RWPE2 (cell line): Measurements from ENCODE around the gene KLHL36.
A peak's percentile ranks its signal among the peaks of the same experiment; 100 is the strongest.

Source experiments
- ATAC-seq: fragments of 200-7000 bp; cut with Tn5 transposase; 3 replicates; pipeline ENCODE4 v1.9.1; 2021; ENCODE audit warnings: low read depth
- DNase-seq: peaks from one replicate; pipeline ENCODE4 v3.0.0-alpha.2; 2020; ENCODE audit warnings: low spot score
- H3K27ac ChIP-seq: fragments of 450-650 bp; 2 replicates; pipeline ENCODE4 v1.5.1; 2017; ENCODE audit warnings: mild to moderate bottlenecking; ENCODE audit not compliant: poor library complexity, severe bottlenecking
- H3K27me3 ChIP-seq: fragments of 250-450 bp; sonication (Bioruptor Pico); 2 replicates; pipeline ENCODE4 v1.5.1; 2021; ENCODE audit warnings: mild to moderate bottlenecking, moderate library complexity; ENCODE audit not compliant: insufficient read depth, poor library complexity, severe bottlenecking
- H3K36me3 ChIP-seq: fragments of 250-450 bp; sonication (Bioruptor Pico); 2 replicates; pipeline ENCODE4 v1.5.1; 2020; ENCODE audit warnings: low read depth, mild to moderate bottlenecking, moderate library complexity
- H3K4me1 ChIP-seq: fragments of 250-450 bp; sonication (Bioruptor Pico); 2 replicates; pipeline ENCODE4 v1.5.1; 2021; ENCODE audit warnings: mild to moderate bottlenecking, moderate library complexity; ENCODE audit not compliant: insufficient read depth, poor library complexity, severe bottlenecking
- H3K4me3 ChIP-seq: fragments of 250-450 bp; sonication (Bioruptor Pico); 2 replicates; pipeline ENCODE4 v1.5.1; 2021; ENCODE audit warnings: mild to moderate bottlenecking, moderate library complexity; ENCODE audit not compliant: severe bottlenecking
- H3K9me3 ChIP-seq: fragments of 250-450 bp; sonication (Bioruptor Pico); 2 replicates; pipeline ENCODE4 v1.5.1; 2021; ENCODE audit warnings: mild to moderate bottlenecking, moderate library complexity; ENCODE audit not compliant: severe bottlenecking
- TF ChIP-seq, protein P1 (sequence below): fragments of 450-650 bp; IDR thresholded peaks from one replicate; pipeline ENCODE4 v1.5.1; 2017; ENCODE audit warnings: mild to moderate bottlenecking, moderate library complexity; ENCODE audit not compliant: poor library complexity, severe bottlenecking

The KLHL36 gene

DNA sequence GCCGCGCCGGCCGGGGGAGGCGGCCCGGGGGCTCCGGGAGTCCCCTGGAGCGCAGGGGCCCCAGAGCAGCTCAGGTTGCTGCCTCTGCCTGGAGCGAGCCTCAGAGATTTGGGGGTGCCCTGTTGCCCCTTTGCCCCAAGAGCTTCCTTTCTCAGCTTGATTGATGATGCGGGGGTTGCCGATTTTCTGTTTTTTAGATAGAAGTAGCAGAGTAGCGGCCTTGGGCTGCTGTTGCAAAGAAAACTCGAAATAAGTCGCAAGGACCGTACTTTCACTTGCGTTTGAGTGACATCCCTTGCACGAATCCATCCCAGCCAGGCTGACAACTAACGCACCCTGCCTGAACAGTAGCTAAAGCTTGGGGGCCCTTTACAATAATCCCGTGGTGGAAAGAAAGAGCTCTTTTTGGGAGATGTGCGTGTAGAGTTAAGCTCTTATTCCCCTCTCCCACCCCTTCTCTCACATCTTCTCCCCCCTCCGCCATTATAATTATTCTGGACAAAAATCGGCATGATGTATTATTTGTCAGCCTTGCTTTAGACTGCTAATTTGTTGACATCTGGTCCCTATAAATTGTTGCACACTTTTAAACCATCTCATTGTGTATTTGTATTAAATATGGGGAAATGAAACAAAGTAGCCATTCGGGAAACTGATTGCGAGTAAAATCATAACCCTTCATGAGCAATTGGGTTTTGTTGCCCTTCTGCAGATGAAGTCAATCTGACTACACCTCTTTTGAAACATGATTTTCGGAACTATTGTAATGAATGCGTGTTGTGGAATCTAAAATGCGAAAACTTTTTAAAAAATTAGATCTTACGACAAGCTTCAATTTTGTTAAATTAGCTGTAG is 52.4 kb downstream of the KLHL36 start:
- H3K4me1 ChIP-seq: peaks cover 29% of the 10 kb centered on the region
- H3K27ac ChIP-seq: peak overlapping the region; percentile 71
- H3K36me3 ChIP-seq: no peaks in the 10 kb centered on the region
- DNase-seq (no peak), ATAC-seq (peak; percentile 43)
- TF ChIP-seq, protein P1, sequence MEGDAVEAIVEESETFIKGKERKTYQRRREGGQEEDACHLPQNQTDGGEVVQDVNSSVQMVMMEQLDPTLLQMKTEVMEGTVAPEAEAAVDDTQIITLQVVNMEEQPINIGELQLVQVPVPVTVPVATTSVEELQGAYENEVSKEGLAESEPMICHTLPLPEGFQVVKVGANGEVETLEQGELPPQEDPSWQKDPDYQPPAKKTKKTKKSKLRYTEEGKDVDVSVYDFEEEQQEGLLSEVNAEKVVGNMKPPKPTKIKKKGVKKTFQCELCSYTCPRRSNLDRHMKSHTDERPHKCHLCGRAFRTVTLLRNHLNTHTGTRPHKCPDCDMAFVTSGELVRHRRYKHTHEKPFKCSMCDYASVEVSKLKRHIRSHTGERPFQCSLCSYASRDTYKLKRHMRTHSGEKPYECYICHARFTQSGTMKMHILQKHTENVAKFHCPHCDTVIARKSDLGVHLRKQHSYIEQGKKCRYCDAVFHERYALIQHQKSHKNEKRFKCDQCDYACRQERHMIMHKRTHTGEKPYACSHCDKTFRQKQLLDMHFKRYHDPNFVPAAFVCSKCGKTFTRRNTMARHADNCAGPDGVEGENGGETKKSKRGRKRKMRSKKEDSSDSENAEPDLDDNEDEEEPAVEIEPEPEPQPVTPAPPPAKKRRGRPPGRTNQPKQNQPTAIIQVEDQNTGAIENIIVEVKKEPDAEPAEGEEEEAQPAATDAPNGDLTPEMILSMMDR: no peak
- H3K9me3 ChIP-seq: peaks cover 2% of the 10 kb centered on the region
- no peaks in the 10 kb centered on the region for H3K27me3 ChIP-seq
- H3K4me3 ChIP-seq: peak overlapping the region; percentile 100

DNA sequence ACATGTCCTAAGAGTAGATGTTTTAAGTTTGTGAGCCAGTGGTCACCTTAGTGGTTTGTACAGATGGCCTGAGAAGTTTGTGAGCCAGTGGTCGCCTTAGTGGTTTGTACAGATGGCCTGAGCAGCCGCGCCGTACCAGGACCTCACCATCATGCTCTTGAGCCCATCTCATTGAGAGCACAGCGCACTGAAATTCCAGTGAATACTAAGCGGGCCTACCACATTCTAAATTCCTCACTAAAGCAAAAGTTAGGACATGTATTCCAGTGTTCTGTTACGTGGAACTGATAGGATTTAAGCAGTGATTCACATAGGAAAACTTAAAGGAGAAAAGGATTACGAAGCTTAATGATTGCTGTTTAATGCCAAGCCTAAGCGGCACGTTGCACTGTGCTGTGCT is 55.4 kb downstream of the KLHL36 start:
- Histone ChIP-seq H3K9me3 (no peaks in the 10 kb centered on the region), H3K4me3 (no peak overlapping the region), H3K4me1 (peaks cover 47% of the 10 kb centered on the region), H3K27me3 (no peaks in the 10 kb centered on the region), H3K36me3 (peaks cover 9% of the 10 kb centered on the region; the same call in 1 of the 2 replicates), H3K27ac (no peak overlapping the region)
- TF ChIP-seq, protein P1: no peak
- DNase-seq (no peak), ATAC-seq (no peak)

DNA sequence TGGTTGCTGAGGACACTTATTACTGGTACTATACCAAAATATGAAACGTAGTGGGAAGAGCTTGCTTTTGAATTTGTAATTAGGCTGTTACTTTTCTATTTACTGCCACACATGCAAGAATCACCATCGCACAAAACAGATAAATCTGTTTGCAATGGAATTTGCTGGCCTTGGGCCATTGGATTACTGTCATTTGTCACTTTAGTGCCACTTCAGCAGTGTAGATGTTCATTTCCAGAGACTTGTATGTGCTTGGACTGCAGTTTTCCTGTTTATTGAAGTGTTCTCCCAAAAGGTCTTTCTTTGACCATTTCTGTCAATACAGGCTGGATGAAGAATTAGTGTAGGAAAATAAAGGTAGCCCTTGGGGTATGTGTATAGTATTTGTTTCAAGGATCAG is 55.9 kb downstream of the KLHL36 start:
- TF ChIP-seq, protein P1: no peak
- H3K9me3 ChIP-seq: no peaks in the 10 kb centered on the region
- no peaks in the 10 kb centered on the region for H3K27me3 ChIP-seq
- ATAC-seq (no peak), DNase-seq (no peak)
- H3K4me1 ChIP-seq: peaks cover 42% of the 10 kb centered on the region
- no peak overlapping the region for H3K27ac ChIP-seq
- H3K4me3 ChIP-seq: no peak overlapping the region
- H3K36me3 ChIP-seq: peaks cover 15% of the 10 kb centered on the region; the same call in 1 of the 2 replicates

DNA sequence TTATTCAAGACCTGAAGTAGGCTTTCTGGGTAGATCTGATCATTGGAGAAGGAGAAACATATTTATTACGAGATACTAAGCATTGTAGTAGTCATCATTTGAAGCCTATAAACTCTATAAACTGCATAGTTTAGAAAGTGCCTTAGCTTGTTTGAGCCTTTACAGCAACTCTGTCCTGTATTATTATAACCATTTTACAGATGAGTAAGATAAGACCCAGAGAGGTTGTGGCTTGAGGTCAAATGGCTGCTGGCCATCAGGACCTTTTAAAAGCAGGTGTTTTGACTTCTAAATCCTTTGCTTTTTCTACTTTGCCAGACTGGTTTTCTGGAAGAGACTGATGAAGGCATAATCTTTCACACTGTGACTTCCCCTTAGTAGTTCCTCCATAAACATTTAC is 58.5 kb downstream of the KLHL36 start:
- Histone ChIP-seq H3K27me3 (no peaks in the 10 kb centered on the region), H3K9me3 (no peaks in the 10 kb centered on the region), H3K27ac (no peak overlapping the region), H3K4me3 (no peak overlapping the region), H3K36me3 (peaks cover 20% of the 10 kb centered on the region; the same call in 1 of the 2 replicates), H3K4me1 (peaks cover 36% of the 10 kb centered on the region)
- ATAC-seq: no peak
- DNase-seq: no peak
- TF ChIP-seq, protein P1: no peak

DNA sequence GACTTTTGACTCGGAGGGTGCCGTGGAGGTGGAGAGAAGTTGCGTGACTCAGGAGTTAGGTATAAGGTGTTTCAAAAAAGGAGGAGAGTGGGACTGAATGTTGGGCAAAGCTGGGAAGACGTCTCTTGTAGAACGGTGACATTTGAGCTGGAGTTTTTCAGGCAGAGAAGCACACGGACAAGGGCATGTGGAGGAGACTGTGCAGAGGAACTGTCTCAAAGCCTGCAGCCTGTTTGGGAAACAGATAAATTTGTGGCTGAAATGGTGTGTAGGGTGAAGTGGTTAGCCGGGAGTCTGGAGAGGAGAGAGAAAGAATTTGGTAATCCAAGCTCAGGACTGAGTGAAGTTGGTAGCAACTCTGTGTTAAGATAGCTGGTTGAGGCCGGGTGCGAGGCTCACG is 61.3 kb downstream of the KLHL36 start:
- DNase-seq (no peak), ATAC-seq (no peak)
- Histone ChIP-seq H3K27ac (no peak overlapping the region), H3K36me3 (peaks cover 20% of the 10 kb centered on the region; the same call in 1 of the 2 replicates), H3K27me3 (no peaks in the 10 kb centered on the region), H3K4me3 (no peak overlapping the region), H3K9me3 (no peaks in the 10 kb centered on the region), H3K4me1 (peaks cover 18% of the 10 kb centered on the region)
- TF ChIP-seq, protein P1: no peak
